Renal cortex interstitium (tissue), 11 donors: Measurements from ENCODE around the gene TNFRSF12A. TPM values are rescaled to one million over a fixed set of nuclear protein-coding genes. Genes with fewer than 3 reads are reported as not detected.
A peak's percentile ranks its signal among the peaks of the same experiment; 100 is the strongest.
"Not testable (repeated sequence)": the region's sequence is repeated elsewhere in the genome, so short reads cannot be mapped to it uniquely, and the experiment has no call there.

Experiments
- DNase-seq, 11 donors: peaks; one replicate each; pipeline ENCODE4 v3.0.0-alpha.2; 2013; ENCODE audit warnings: low read depth in 9 of 11, low spot score in 4 of 11; ENCODE audit errors: extremely low read depth in 1 of 11
- polyA plus RNA-seq, 3 donors: library from polyadenylated mRNA; unstranded; fragments of 120-200 nt; gene quantifications; one replicate each; pipeline ENCODE4 v1.2.1, GENCODE V29; 2013; ENCODE audit not compliant: insufficient read length in 3 of 3

The TNFRSF12A gene
- polyA plus RNA-seq, 3 donors, result 6.7 to 17.6 (median 12.9) TPM

GRCh38 chr16:3054965-3055733 lies 35.0 kb downstream of the TNFRSF12A start:
- no peak for DNase-seq

DNA sequence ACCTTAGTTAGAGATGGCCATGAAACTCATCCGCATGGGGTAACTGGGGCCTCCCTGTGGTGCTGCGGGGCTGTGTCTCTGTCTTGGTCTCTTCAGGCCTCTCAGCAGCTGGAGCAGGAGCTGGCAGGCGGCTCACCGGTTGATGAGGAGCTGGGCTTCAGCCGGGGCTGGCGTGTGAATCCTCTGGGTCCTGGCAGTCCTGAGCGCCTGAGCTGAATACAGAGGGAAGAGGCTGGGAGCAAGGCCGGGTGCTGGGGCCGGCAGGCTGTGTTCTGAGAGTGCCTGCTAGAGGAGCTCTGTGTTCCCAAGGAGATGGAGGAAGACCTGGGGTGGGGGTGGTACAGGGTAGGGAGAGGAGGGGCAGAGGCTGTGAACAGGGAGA lies 35.6 kb downstream of the TNFRSF12A start:
- not testable (repeated sequence) for DNase-seq

GRCh38 chr16:3056336-3057180 lies 36.4 kb downstream of the TNFRSF12A start:
- DNase-seq, result no peak

GRCh38 chr16:3057181-3058138 lies 37.3 kb downstream of the TNFRSF12A start:
- DNase-seq, result no peak

DNA sequence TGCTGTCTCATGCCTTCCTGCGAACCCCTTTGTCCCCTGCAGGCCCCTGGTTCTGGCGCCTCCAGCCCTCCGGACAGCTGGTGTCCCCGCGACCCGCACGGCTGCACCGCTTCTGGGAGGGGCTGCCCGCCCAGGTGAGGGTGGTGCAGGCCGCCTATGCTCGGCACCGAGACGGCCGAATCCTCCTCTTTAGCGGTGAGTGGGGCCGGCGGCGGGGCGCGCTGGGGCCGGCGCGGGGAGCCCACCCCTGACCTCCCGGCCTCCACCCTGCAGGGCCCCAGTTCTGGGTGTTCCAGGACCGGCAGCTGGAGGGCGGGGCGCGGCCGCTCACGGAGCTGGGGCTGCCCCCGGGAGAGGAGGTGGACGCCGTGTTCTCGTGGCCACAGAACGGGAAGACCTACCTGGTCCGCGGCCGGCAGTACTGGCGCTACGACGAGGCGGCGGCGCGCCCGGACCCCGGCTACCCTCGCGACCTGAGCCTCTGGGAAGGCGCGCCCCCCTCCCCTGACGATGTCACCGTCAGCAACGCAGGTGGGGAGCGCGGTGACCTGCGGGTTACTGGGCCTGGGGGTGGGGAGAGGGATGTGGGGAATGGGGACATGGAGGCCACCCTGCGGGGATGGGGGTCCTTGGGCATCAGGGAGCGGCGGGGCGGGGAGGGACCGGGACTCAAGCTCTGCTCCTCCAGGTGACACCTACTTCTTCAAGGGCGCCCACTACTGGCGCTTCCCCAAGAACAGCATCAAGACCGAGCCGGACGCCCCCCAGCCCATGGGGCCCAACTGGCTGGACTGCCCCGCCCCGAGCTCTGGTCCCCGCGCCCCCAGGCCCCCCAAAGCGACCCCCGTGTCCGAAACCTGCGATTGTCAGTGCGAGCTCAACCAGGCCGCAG lies 38.2 kb downstream of the TNFRSF12A start:
- peak in 6 of 11 donors; percentile 28 to 50 (median 38) for DNase-seq

- DNase-seq, result peak; percentile 69 to 90 (median 85)
These were observed 39.0 kb downstream of the TNFRSF12A start for GRCh38 chr16:3059041-3059722.

- DNase-seq, result no peak
These were observed 39.6 kb downstream of the TNFRSF12A start for GRCh38 chr16:3059723-3060242.

GRCh38 chr16:3060339-3061127 lies 40.4 kb downstream of the TNFRSF12A start:
- DNase-seq, result no peak

DNA sequence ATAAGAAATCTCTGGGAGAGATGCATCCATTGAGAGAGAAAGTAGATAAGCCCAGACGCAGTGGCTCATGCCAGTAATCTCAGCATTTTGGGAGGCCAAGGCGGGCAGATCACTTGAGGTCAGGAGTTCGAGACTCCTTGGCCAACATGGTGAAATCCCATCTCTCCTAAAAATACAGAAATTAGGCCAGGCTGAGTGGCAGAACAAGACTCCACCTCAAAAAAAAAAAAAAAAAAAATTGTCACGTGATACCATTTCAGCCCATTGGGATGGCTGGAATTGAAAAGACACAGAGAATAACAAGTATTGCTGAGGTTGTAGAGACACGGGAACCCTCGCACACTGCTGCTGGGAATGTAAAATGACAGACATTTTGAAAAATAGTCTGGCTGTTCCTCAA lies 42.4 kb downstream of the TNFRSF12A start:
- DNase-seq, result no peak

DNA sequence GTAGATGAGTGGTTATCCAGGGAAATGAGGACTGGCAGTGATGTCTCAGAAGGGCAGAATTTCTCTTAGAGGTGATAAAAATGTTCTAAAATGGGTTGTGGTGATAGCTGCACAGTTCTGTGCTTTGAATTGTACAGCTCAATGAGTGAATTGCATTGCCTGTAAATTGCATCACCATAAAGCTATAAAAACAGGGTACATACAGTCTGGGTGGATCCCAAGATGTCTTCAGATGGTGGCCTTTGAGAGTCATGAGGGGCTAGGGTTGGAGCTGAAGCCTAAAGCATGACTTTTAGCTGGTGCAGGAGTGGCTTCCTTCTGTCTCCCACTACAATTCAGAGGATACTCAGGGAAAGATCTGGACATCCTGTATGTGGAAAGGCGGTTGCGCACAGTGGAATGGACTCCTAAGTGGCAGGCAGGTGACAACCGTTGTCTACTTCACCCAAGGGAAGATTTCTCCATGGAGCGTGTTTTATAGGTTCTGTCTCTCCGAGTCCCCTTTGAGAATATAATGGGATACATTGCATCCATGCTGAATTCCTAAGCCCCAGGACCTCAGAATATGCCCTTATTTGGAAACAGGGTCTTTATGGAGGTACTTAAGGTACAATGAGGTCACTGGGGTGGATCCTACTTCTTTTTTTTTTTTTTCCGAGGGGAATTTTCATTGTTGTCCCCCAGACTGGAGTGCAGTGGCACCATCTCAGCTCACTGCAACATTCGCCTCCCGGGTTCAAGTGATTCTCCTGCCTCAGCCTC lies 43.6 kb downstream of the TNFRSF12A start:
- DNase-seq, result no peak

- peak in 4 of 11 donors; percentile 28 to 72 (median 41) for DNase-seq
These were observed 45.0 kb downstream of the TNFRSF12A start, which contains the start of gene IL32 for GRCh38 chr16:3065069-3065741. Gene IL32, plus strand, starts transcription at chr16:3065640. Its CDS starts 172 bp downstream, at chr16:3065812.

DNA sequence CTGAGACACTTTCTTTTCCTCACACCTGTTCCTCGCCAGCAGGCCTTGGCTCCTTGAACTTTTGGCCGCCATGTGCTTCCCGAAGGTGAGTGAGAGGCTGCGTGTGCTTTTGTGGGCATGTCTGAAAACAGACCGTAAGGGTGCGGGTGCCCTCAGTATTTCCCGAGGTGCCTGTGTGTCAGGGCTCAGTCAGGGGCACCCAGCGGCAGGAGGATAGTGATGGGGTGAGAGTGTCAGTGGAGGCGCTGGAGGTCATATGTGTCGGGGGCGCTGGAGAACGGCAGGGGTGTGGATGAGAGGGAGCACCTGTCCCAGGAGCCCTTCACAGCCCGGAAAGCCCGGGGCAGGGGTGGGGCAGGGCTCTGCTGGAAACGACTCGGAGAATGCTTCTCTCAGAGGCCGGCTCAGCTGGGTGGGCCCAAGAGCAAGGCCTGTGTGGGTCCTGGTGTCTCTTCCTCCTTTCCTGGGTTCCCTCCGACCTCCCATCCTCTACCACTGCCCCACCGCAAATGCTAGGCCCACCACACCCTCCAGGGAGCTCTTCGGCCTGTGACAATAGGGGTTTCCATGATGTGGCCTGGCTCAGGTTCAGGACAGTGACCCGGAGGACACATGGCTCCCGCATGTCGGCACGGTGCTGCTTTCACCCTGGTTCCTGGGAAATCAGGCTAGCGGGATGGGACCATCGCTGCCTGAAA lies 45.7 kb downstream of the TNFRSF12A start:
- no peak for DNase-seq

- no peak for DNase-seq
These were observed 46.2 kb downstream of the TNFRSF12A start for GRCh38 chr16:3066440-3066748.

DNA sequence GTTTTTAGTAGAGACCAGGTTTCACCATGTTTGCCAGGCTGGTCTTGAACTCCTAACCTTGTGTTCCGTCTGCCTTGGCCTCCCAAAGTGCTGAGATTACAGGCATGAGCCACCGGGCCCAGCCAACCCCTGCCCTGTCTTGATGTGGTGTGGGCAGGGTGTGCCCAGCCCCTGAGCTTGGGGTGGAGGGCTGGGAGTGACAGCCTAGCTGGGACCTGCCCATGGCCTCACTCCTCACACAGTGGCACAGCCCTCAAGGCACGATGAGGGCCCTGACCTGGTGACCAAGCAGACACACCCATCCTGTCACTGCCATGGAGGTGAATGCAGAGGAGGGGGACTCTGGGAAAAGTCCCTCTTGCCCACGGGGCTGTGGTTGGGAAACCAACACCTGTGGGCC lies 48.3 kb downstream of the TNFRSF12A start:
- no peak for DNase-seq

DNA sequence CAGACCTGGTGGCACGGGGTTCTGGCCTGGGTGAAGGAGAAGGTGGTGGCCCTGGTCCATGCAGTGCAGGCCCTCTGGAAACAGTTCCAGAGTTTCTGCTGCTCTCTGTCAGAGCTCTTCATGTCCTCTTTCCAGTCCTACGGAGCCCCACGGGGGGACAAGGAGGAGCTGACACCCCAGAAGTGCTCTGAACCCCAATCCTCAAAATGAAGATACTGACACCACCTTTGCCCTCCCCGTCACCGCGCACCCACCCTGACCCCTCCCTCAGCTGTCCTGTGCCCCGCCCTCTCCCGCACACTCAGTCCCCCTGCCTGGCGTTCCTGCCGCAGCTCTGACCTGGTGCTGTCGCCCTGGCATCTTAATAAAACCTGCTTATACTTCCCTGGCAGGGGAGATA lies 49.0 kb downstream of the TNFRSF12A start:
- not testable (repeated sequence) for DNase-seq
